ENCODE results near the gene ZC3H15.

The ZC3H15 gene

GRCh38 chr2:186551323-186552050, 65.4 kb downstream of the ZC3H15 start:
- no peak overlapping the region for H3K27ac Mint-ChIP-seq
- DNase-seq: no peak
- no peaks in the 10 kb centered on the region for H3K36me3 Mint-ChIP-seq (ENCODE audit: low read depth)
- no peaks in the 10 kb centered on the region for H3K9me3 Mint-ChIP-seq
- H3K27me3 Mint-ChIP-seq (ENCODE audit: low read depth, poor library complexity): no peaks in the 10 kb centered on the region
- no peak overlapping the region for H3K4me3 Mint-ChIP-seq
- no peak for TF ChIP-seq CTCF (IDR thresholded peaks at IDR 0.05)
- no peaks in the 10 kb centered on the region for H3K4me1 Mint-ChIP-seq

DNA sequence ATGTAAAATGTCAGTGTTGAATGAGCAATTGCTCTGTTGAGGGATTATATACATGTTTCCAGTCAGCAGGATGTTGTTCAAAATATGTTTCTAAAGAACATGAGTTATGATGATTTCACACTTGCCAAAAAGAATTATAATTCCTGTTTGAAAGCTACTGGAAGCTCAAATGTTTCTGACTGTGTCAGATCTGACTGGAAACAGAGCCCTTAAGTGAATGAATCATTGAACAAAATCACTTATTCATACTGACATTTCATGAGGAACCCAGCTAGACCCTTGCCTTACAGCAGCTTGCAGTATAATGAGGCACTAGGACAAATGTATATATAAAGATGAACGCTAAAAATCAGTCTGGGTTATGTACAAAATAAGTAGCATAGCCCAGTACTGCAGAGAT, 68.4 kb downstream of the ZC3H15 start:
- no peaks in the 10 kb centered on the region for H3K4me1 Mint-ChIP-seq

DNA sequence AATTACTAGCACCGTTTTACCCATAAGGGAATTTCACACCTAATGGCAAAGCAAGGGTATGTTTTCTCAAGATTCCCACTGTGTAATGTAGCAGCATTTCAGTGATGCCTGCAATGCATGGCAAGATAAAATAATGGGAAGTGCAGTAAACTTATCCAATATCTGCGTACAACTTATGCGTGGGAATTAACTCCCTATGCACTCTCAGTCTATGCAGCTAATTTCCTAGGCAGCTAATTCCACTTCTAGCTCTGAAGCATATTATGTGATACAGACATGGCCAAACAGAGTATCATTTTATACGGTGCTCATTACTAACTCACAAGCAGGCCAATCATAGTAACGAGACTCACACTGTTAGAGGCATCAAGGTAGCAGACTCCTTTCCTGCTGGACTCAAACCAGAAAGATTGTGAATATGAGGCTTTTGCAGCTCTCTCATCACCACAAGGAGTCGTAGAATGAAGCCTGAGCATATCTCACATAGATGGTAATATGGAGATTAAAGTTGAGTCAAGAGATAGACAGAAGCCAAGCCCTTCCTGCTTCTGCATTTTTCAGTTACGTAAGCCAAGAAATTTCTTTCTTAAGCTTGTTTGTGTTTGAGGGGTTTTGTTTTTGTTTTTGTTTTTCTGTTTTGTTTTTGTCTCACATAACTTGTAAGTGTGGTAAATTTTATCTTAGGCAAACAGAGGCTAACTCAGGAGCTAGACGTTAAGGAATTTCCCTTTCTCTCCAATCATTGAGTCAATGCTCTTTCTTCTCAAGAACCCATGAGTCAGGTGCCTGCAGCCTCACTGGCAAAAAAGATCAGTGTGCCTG, 69.0 kb downstream of the ZC3H15 start:
- no peaks in the 10 kb centered on the region for H3K9me3 Mint-ChIP-seq

More for the DNA sequence above, 68.4 kb downstream of the ZC3H15 start:
- Mint-ChIP-seq H3K27me3 (ENCODE audit: low read depth, poor library complexity) (no peaks in the 10 kb centered on the region), H3K4me3 (no peak overlapping the region), H3K9me3 (no peaks in the 10 kb centered on the region), H3K27ac (no peak overlapping the region), H3K36me3 (ENCODE audit: low read depth) (no peaks in the 10 kb centered on the region)
- no peak for DNase-seq
- TF ChIP-seq CTCF (IDR thresholded peaks at IDR 0.05): no peak

GRCh38 chr2:186558512-186559276, 72.6 kb downstream of the ZC3H15 start:
- H3K27me3 Mint-ChIP-seq (ENCODE audit: low read depth, poor library complexity): no peaks in the 10 kb centered on the region

More for the DNA sequence above, 69.0 kb downstream of the ZC3H15 start:
- no peak overlapping the region for H3K27ac Mint-ChIP-seq
- H3K4me1 Mint-ChIP-seq: no peaks in the 10 kb centered on the region
- DNase-seq: no peak
- no peaks in the 10 kb centered on the region for H3K27me3 Mint-ChIP-seq (ENCODE audit: low read depth, poor library complexity)
- no peak overlapping the region for H3K4me3 Mint-ChIP-seq
- no peaks in the 10 kb centered on the region for H3K36me3 Mint-ChIP-seq (ENCODE audit: low read depth)
- TF ChIP-seq CTCF (IDR thresholded peaks at IDR 0.05): no peak

More at GRCh38 chr2:186558512-186559276, 72.6 kb downstream of the ZC3H15 start:
- TF ChIP-seq CTCF (IDR thresholded peaks at IDR 0.05): no peak
- DNase-seq: no peak
- Mint-ChIP-seq H3K36me3 (ENCODE audit: low read depth) (peaks cover 8% of the 10 kb centered on the region), H3K9me3 (peaks cover 20% of the 10 kb centered on the region), H3K4me1 (peaks cover 13% of the 10 kb centered on the region), H3K27ac (no peak overlapping the region), H3K4me3 (no peak overlapping the region)

All from nephron progenitor cell (in vitro differentiated cells).